ENCODE results near the gene ACAT1.

- TF ChIP-seq POLR2A (IDR thresholded peaks at IDR 0.05; ENCODE audit: low read depth, low read length), result no peak
- TF ChIP-seq SPI1 (IDR thresholded peaks at IDR 0.05; ENCODE audit: low read depth, low read length), result no peak
- no peak for TF ChIP-seq POLR2AphosphoS5 (IDR thresholded peaks at IDR 0.05; ENCODE audit: low read depth, low read length)
Measured at GRCh38 chr11:108193725-108194124, 72.4 kb downstream of the ACAT1 start.

All from GM12891 (cell line).